Stomach (tissue), 9 donors: Measurements from ENCODE around the gene CBL. TPM values are rescaled to one million over a fixed set of nuclear protein-coding genes. Genes with fewer than 3 reads are reported as not detected.

Experiments used
- DNase-seq, 2 donors: peaks; one replicate each; pipeline versions ENCODE4 v3.0.0 to v3.0.0-alpha.2; 2013 to 2019
- H3K27ac ChIP-seq, 5 donors: fragments of 200-600 bp in 4 of 5; sonication (generic) in 4 of 5; one replicate each; pipeline ENCODE4 v1.5.1; 2013 to 2019; ENCODE audit warnings: mild to moderate bottlenecking in 1 of 5, moderate library complexity in 1 of 5
- H3K27me3 ChIP-seq, 3 donors: fragments of 200-600 bp; sonication (generic); one replicate each; pipeline ENCODE4 v1.5.1; 2017 to 2019; ENCODE audit warnings: mixed run types in 1 of 3
- H3K36me3 ChIP-seq, 4 donors: fragments of 200-600 bp; sonication (generic); 1 replicate in 3 of 4; 2 replicates in 1 of 4; pipeline ENCODE4 v1.5.1; 2016 to 2019
- H3K4me1 ChIP-seq, 4 donors: fragments of 200-600 bp; sonication (generic); one replicate each; pipeline ENCODE4 v1.5.1; 2016 to 2019
- H3K4me3 ChIP-seq, 4 donors: fragments of 200-600 bp; sonication (generic) in 3 of 4; one replicate each; pipeline ENCODE4 v1.5.1; 2016 to 2019; ENCODE audit warnings: mild to moderate bottlenecking in 1 of 4
- H3K9me3 ChIP-seq, 4 donors: fragments of 200-600 bp; sonication (generic); one replicate each; pipeline ENCODE4 v1.5.1; 2016 to 2019
- EP300 ChIP-seq: sonication (generic); formaldehyde crosslinking; IDR thresholded peaks from one replicate; pipeline ENCODE4 v1.6.1; 2017; ENCODE audit warnings: antibody characterized with exemption
- POLR2A ChIP-seq, 4 donors: fragments of 450-650 bp; IDR thresholded peaks; one replicate each; pipeline ENCODE4 v1.6.1; 2016; ENCODE audit warnings: antibody characterized with exemption in 4 of 4, control low read depth in 2 of 4, mild to moderate bottlenecking in 1 of 4, moderate library complexity in 1 of 4
- POLR2AphosphoS5 ChIP-seq, 3 donors: sonication (generic); formaldehyde crosslinking; IDR thresholded peaks; one replicate each; pipeline ENCODE4 v1.6.1; 2016; ENCODE audit warnings: antibody characterized with exemption in 3 of 3
- WGBS, 5 donors: extraction: QIAGEN DNeasy Blood & Tissue Kit in 3 of 5; methylation state at CpG; one replicate each; pipeline versions ENCODE4 v1.1.5 to v1.1.7; 2013 to 2018; 5-methylcytosine and 5-hydroxymethylcytosine counted together
- intact Hi-C: fragments of 100-400 bp; cut with DNase I; formaldehyde crosslinking; loops from one replicate; pipeline ENCODE4 v1.15.1; 2023; ENCODE audit warnings: low total_unique reads
- polyA plus RNA-seq, 3 donors: library from polyadenylated mRNA; stranded (reverse); fragments of 200-250 nt; gene quantifications; one replicate each; pipeline ENCODE4 v1.2.3, GENCODE V29; 2013
- total RNA-seq, 5 donors: library from RNA; depleted of rRNA; stranded (reverse); fragments of >200 nt; gene quantifications; one replicate each; pipeline versions ENCODE4 v1.1.0 to v1.2.3, GENCODE V29; 2014 to 2016
- TF ChIP-seq, protein P1 (sequence below), 7 experiments: fragments of 450-650 bp in 4 of 7; fragments of 200-600 bp in 3 of 7; sonication (generic) in 3 of 7; IDR thresholded peaks; one replicate each; pipeline ENCODE4 v1.5.1; 2016 to 2019; ENCODE audit warnings: antibody characterized with exemption in 7 of 7, control low read depth in 2 of 7, mild to moderate bottlenecking in 1 of 7
- donor health status: healthy with polysubstance abuse.
- donor health status: Bipolar disorder and iron deficiency.
- donor health status: healthy.

The CBL gene
- total and polyA plus RNA-seq, 8 donors = 1.4 to 13.8 (median 7.9) TPM

DNA sequence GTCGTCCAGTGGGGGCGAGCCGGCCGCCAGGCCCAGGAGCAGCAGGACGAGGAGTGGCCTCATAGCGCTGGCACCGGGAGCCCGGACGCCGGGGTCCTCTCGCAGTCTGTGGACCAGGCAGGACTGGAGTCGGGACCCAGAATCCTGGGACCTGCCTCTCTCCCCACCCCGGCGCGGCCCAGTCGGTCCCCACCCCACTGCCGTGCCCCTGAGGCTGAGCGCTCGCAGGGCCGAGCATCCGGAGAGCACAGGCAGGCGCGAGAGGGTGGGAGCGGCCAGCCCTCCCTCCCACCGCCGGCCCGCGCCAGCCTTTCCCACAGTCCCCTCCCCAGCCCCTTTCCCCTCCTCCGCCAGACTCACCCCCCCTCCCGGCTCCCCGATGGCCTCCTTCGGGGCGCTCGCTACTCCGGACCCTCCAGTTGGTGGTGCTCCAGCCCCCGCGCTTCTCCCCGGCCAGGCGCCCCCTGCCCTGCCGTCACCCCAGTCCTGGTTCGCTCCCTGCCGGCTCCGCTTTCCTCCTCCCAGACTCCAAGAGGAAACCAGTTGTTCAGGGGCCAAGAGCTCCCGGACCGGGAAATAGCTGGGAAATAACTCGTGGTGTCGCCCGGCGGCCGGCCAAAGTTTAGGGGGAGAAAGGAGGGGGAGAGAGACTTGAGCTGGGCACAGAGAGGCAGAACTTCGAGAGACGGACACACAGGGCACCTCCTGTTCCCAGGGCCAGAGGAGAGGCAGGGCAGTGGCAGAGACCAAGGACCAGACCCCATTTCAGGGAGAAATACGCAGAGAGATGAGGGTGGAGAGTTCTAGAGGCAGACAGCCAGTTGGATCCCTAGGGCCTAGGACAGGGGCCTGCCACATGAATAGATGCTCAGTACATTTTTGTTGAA, 134.4 kb downstream of the CBL start, which contains the start of gene C1QTNF5:
C1QTNF5 (minus strand) TSS at position 549 of the 887 bp plus-strand sequence; CDS start at position 63, 486 bp downstream.
- intact Hi-C loops = no loop called here
- peak; percentile 36 to 46 (median 36) for TF ChIP-seq POLR2AphosphoS5 (IDR thresholded peaks at IDR 0.05)
- TF ChIP-seq, protein P1, sequence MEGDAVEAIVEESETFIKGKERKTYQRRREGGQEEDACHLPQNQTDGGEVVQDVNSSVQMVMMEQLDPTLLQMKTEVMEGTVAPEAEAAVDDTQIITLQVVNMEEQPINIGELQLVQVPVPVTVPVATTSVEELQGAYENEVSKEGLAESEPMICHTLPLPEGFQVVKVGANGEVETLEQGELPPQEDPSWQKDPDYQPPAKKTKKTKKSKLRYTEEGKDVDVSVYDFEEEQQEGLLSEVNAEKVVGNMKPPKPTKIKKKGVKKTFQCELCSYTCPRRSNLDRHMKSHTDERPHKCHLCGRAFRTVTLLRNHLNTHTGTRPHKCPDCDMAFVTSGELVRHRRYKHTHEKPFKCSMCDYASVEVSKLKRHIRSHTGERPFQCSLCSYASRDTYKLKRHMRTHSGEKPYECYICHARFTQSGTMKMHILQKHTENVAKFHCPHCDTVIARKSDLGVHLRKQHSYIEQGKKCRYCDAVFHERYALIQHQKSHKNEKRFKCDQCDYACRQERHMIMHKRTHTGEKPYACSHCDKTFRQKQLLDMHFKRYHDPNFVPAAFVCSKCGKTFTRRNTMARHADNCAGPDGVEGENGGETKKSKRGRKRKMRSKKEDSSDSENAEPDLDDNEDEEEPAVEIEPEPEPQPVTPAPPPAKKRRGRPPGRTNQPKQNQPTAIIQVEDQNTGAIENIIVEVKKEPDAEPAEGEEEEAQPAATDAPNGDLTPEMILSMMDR (IDR thresholded peaks at IDR 0.05) = no peak
- TF ChIP-seq POLR2A (IDR thresholded peaks at IDR 0.05) = no peak
- no peak for TF ChIP-seq EP300
- Histone ChIP-seq H3K27ac (peak within 1 kb of the TSS; percentile 66 to 96 (median 92)), H3K4me3 (peak within 1 kb of the TSS; percentile 56 to 71 (median 62)), H3K27me3 (peaks cover 0 to 47% (median 21%) of the 10 kb centered on the region in 3 donors), H3K36me3 (peaks cover 7 to 17% (median 12%) of the 10 kb centered on the region in 4 donors), H3K9me3 (no peaks in the 10 kb centered on the region), H3K4me1 (peaks cover 49 to 65% (median 61%) of the 10 kb centered on the region in 4 donors)
- 2 to 7% (median 3%) methylated on average over 9 to 53 of the region's 53 CpGs for WGBS, 5 donors
- peak; percentile 88 to 94 for DNase-seq

DNA sequence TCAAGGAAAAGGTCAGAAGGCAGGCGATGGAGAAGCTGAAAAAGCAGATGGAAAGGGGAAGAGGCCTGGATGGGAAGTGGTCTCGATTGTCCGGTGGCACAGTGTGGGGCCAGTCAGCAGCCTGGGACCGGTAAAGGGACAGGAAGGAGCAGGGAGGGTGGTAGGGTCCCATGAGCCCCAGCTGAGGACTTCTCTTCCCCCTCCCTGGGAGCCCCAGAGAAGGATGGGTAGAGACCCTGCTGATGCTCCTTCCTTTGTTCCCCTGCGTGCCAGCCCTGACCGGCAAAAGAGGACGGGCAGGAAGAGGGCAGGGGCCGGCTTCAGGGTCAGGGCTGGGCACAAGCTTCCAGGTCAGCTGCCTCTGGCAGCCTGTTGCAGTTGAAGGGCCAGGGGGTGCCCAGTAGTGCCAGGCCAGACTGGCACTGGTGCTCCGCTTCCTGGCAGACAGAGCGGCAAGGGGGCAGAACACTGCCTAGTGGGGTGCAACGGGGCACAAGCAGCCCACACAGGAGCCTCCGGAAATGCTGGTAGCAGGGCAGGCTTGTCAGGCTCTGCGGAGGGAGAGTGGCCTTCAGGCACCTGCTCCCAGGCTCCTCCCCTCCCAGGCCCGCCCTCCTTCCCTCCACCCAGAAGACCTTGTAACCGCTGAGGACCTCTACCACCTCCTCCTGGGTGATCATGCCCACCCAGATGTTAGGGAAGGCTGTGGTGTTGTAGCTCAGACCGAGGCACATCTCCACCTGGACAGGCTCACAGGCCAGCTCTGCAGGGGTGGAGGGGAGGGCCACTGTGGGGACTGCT, 135.3 kb downstream of the CBL start:
- intact Hi-C loops = no loop called here
- H3K9me3 ChIP-seq = no peaks in the 10 kb centered on the region
- H3K4me1 ChIP-seq = peaks cover 46 to 56% (median 52%) of the 10 kb centered on the region in 4 donors
- WGBS, 5 donors = 30 to 43% (median 36%) methylated on average over 12 to 16 of the region's 16 CpGs
- H3K4me3 ChIP-seq = peak overlapping the region in 2 of 4 donors; percentile 56 to 65
- peaks cover 6 to 9% (median 7%) of the 10 kb centered on the region in 4 donors for H3K36me3 ChIP-seq
- peak overlapping the region; percentile 66 to 96 (median 92) for H3K27ac ChIP-seq
- TF ChIP-seq, protein P1 (IDR thresholded peaks at IDR 0.05) = no peak
- TF ChIP-seq POLR2A (IDR thresholded peaks at IDR 0.05) = no peak
- no peak for TF ChIP-seq POLR2AphosphoS5 (IDR thresholded peaks at IDR 0.05)
- TF ChIP-seq EP300 = no peak
- peak in 1 of 2 donors; percentile 52 for DNase-seq
- peaks cover 0 to 54% (median 21%) of the 10 kb centered on the region in 3 donors for H3K27me3 ChIP-seq

DNA sequence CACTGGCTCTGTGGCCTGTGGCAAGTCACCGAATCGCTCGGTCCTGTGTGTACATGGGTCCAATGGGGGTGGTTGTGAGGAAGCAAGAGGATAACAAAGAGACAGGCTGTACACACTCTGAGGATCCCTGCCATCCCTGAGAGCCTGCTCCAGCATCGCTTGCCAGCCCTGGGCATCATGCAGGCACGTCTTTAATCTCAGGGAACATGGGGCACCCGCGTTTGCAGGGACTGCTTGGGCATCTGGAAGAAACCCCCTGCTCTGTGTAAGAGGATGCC, 135.8 kb downstream of the CBL start:
- peak overlapping the region in 1 of 5 donors; percentile 96 for H3K27ac ChIP-seq
- H3K9me3 ChIP-seq = no peaks in the 10 kb centered on the region
- DNase-seq = no peak
- H3K27me3 ChIP-seq = peaks cover 0 to 54% (median 21%) of the 10 kb centered on the region in 3 donors
- peaks cover 44 to 51% (median 48%) of the 10 kb centered on the region in 4 donors for H3K4me1 ChIP-seq
- H3K4me3 ChIP-seq = no peak overlapping the region
- WGBS, 5 donors = 64 to 79% (median 71%) methylated on average over 7 of the region's 7 CpGs
- intact Hi-C loops = no loop called here
- H3K36me3 ChIP-seq = peaks cover under 1 to 3% (median 2%) of the 10 kb centered on the region in 4 donors
- TF ChIP-seq, protein P1 (IDR thresholded peaks at IDR 0.05) = no peak
- TF ChIP-seq POLR2AphosphoS5 (IDR thresholded peaks at IDR 0.05) = no peak
- TF ChIP-seq EP300 = no peak
- no peak for TF ChIP-seq POLR2A (IDR thresholded peaks at IDR 0.05)
